OCI-LY7 (cell line): ENCODE measurements around the gene STK10. TPM values are rescaled to one million over a fixed set of nuclear protein-coding genes. Genes with fewer than 3 reads are reported as not detected.

Experiments used
- BruUV-seq: library from RNA; stranded (reverse); fragments of 400-500 nt; replicated peaks from 2 replicates; lab custom pipeline; 2021; lab: Mats Ljungman, UMichigan
- CTCF ChIA-PET: fragments of 300-600 bp; sonication (Branson Sonifier 250); formaldehyde crosslinking; loops from one replicate; lab custom pipeline; 2022; ENCODE audit warnings: antibody characterized with exemption; ENCODE audit not compliant: unreplicated experiment; lab: Charles Lee
- POLR2A ChIA-PET: fragments of 300-600 bp; sonication (Branson Sonifier 250); formaldehyde crosslinking; loops from one replicate; lab custom pipeline; 2022; ENCODE audit warnings: antibody characterized with exemption; lab: Charles Lee
- DNase-seq: peaks from one replicate; pipeline ENCODE4 v3.0.0-alpha.2; 2015; ENCODE audit warnings: low spot score
- H2AFZ ChIP-seq: fragments of 200-600 bp; sonication (generic), shearing (Covaris generic); 2 replicates; pipeline ENCODE4 v1.6.1; 2014; ENCODE audit warnings: mild to moderate bottlenecking, antibody characterized with exemption, low read length, moderate library complexity
- H3K27ac ChIP-seq: fragments of 200-600 bp; sonication (generic); 2 replicates; pipeline ENCODE4 v1.5.1; 2014; ENCODE audit warnings: mixed run types, low read depth, mild to moderate bottlenecking, moderate library complexity, low read length, inconsistent platforms; ENCODE audit not compliant: poor library complexity, severe bottlenecking
- H3K36me3 ChIP-seq: fragments of 200-600 bp; sonication (generic); 2 replicates; pipeline ENCODE4 v1.6.1; 2014; ENCODE audit warnings: mild to moderate bottlenecking, antibody characterized with exemption, low read length, moderate library complexity, mixed read lengths; ENCODE audit not compliant: insufficient read depth
- H3K4me1 ChIP-seq: fragments of 200-600 bp; sonication (generic); 2 replicates; pipeline ENCODE4 v1.5.1; 2014; ENCODE audit warnings: mild to moderate bottlenecking, low read length; ENCODE audit not compliant: insufficient read depth, poor library complexity, severe bottlenecking
- H3K4me2 ChIP-seq: fragments of 200-600 bp; sonication (generic); 2 replicates; pipeline ENCODE4 v1.6.1; 2014; ENCODE audit warnings: mild to moderate bottlenecking, low read length
- H3K4me3 ChIP-seq: fragments of 200-600 bp; sonication (generic); 2 replicates; pipeline ENCODE4 v1.5.1; 2014; ENCODE audit warnings: mild to moderate bottlenecking, low read depth, low read length; ENCODE audit not compliant: poor library complexity, severe bottlenecking
- H3K79me2 ChIP-seq: fragments of 200-600 bp; sonication (generic); 2 replicates; pipeline ENCODE4 v1.6.1; 2016; ENCODE audit warnings: low read depth, mild to moderate bottlenecking, low read length, moderate library complexity, mixed read lengths; ENCODE audit not compliant: insufficient read depth
- H3K9me2 ChIP-seq: fragments of 200-600 bp; sonication (generic); 2 replicates; pipeline ENCODE4 v1.6.1; 2016; ENCODE audit warnings: mild to moderate bottlenecking, low read length, mixed read lengths; ENCODE audit not compliant: insufficient read depth
- H3K9me3 ChIP-seq: fragments of 200-600 bp; sonication (generic); 2 replicates; pipeline ENCODE4 v1.6.1; 2014; ENCODE audit warnings: mild to moderate bottlenecking, mixed run types, low read length, mixed read lengths
- H4K20me1 ChIP-seq: fragments of 200-600 bp; sonication (generic); 2 replicates; pipeline ENCODE4 v1.6.1; 2014; ENCODE audit warnings: mild to moderate bottlenecking, antibody characterized with exemption, low read length, moderate library complexity, mixed read lengths; ENCODE audit not compliant: insufficient read depth
- CTCF ChIP-seq: fragments of 200-600 bp; sonication (generic); conservative IDR thresholded peaks from 2 replicates; pipeline ENCODE4 v1.5.1; 2014; ENCODE audit warnings: mild to moderate bottlenecking, antibody characterized with exemption, low read length, moderate library complexity, mixed read lengths
- EZH2phosphoT487 ChIP-seq: fragments of 200-600 bp; sonication (generic); IDR thresholded peaks from 2 replicates; pipeline ENCODE4 v1.6.1; 2018; ENCODE audit warnings: low read depth, borderline replicate concordance, mild to moderate bottlenecking, mixed run types, antibody characterized with exemption, low read length, moderate library complexity, mixed read lengths
- intact Hi-C: fragments of 100-400 bp; cut with micrococcal nuclease; formaldehyde crosslinking; loops from one replicate; pipeline ENCODE4 v1.10.0; 2022; ENCODE audit not compliant: unreplicated experiment
- total RNA-seq, 2 experiments: library from RNA; depleted of rRNA in 1 of 2; stranded (reverse); fragments of >200 nt in 1 of 2; shearing (Covaris generic) in 1 of 2; gene quantifications; 2 replicates each; pipeline ENCODE4 v1.2.3, GENCODE V29; 2014 to 2022

The STK10 gene
- total RNA-seq, 2 experiments from 2014 or later, result 53.7 to 89.7 TPM

DNA sequence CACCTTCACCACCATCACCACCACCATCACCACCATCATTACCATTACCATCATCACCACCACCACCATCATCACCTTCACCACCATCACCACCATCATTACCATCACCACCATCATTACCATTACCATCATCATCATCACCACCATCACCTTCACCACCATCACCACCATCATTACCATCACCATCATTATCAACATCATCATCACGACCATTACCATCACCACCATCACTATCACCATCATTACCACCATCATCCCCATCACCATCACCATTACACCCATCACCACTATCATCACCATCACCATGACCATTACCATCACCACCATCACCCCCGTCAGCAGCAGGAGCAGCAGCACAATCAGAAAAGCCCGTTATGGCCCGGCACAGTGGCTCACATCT, 89.1 kb downstream of the STK10 start:
- Histone ChIP-seq H4K20me1 (no peaks in the 10 kb centered on the region), H3K27ac (no peak overlapping the region), H3K9me2 (no peaks in the 10 kb centered on the region), H3K36me3 (peaks cover 24% of the 10 kb centered on the region; the same call in 1 of the 2 replicates), H3K4me1 (no peaks in the 10 kb centered on the region), H3K4me2 (no peak overlapping the region), H2AFZ (no peak overlapping the region), H3K9me3 (no peaks in the 10 kb centered on the region), H3K4me3 (no peak overlapping the region), H3K79me2 (no peaks in the 10 kb centered on the region)
- no TSS peak for BruUV-seq
- TF ChIP-seq EZH2phosphoT487 (no peak), CTCF (no peak)
- intact Hi-C loops, result no loop called here
- DNase-seq, result no peak
- ChIA-PET CTCF (no interaction called here), POLR2A (no interaction called here)

DNA sequence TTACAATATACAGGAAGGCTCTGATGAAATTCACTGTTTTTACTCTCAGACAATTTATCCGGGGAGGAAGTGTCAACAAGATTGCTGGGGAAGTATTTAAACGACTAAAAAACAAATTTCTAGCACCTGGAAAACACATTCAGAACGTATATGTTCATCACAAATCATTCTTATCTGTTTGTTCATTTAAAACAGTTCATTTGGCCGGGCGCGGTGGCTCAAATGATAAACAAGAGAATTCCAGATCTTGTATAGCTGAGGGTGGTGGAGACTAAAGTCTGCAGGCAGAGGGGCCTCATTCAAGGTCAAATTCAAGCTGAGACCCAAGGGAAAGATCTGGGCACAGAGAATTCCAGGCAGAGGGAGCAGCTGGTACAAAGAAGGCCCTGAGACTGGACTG, 90.0 kb downstream of the STK10 start:
- H3K36me3 ChIP-seq, result peaks cover 27% of the 10 kb centered on the region; the same call in 1 of the 2 replicates
- no peak overlapping the region for H2AFZ ChIP-seq
- no peaks in the 10 kb centered on the region for H4K20me1 ChIP-seq
- H3K4me3 ChIP-seq, result no peak overlapping the region
- H3K4me2 ChIP-seq, result no peak overlapping the region
- H3K79me2 ChIP-seq, result no peaks in the 10 kb centered on the region
- BruUV-seq, result no TSS peak
- DNase-seq, result no peak
- H3K4me1 ChIP-seq, result no peaks in the 10 kb centered on the region
- ChIA-PET POLR2A (no interaction called here), CTCF (no interaction called here)
- intact Hi-C loops, result no loop called here
- H3K9me3 ChIP-seq, result no peaks in the 10 kb centered on the region
- TF ChIP-seq EZH2phosphoT487, result no peak
- no peak for TF ChIP-seq CTCF
- no peaks in the 10 kb centered on the region for H3K9me2 ChIP-seq
- H3K27ac ChIP-seq, result no peak overlapping the region

GRCh38 chr5:172097356-172097755, 90.7 kb downstream of the STK10 start:
- H4K20me1 ChIP-seq, result no peaks in the 10 kb centered on the region
- H3K4me3 ChIP-seq, result no peak overlapping the region
- H2AFZ ChIP-seq, result no peak overlapping the region
- H3K9me2 ChIP-seq, result no peaks in the 10 kb centered on the region
- DNase-seq, result no peak
- BruUV-seq, result no TSS peak
- POLR2A ChIA-PET, result no interaction called here
- H3K79me2 ChIP-seq, result no peaks in the 10 kb centered on the region
- no peak overlapping the region for H3K27ac ChIP-seq
- CTCF ChIA-PET, result no interaction called here
- TF ChIP-seq EZH2phosphoT487, result no peak
- H3K4me1 ChIP-seq, result no peaks in the 10 kb centered on the region
- no peak overlapping the region for H3K4me2 ChIP-seq
- no peaks in the 10 kb centered on the region for H3K9me3 ChIP-seq
- intact Hi-C loops, result no loop called here
- peaks cover 29% of the 10 kb centered on the region; the same call in 1 of the 2 replicates for H3K36me3 ChIP-seq
